A549 (cell line): ENCODE measurements around the gene CXCL1. TPM values are rescaled to one million over a fixed set of nuclear protein-coding genes. Genes with fewer than 3 reads are reported as not detected.

Experiments used
- ATAC-seq, 2 experiments: fragments of 200-7000 bp in 1 of 2; fragments of >200 bp in 1 of 2; cut with Nextera tagmentation in 1 of 2; cut with Tn5 transposase in 1 of 2; 3 replicates each; pipeline versions ENCODE4 v1.8.0 to v1.9.1; 2018 to 2020; ENCODE audit warnings: mild to moderate bottlenecking in 1 of 2, moderate library complexity in 1 of 2
- CTCF ChIA-PET: fragments of 300-600 bp; sonication (Branson Sonifier 250); formaldehyde crosslinking; extraction: SDS; loops from one replicate; lab custom pipeline; 2021; ENCODE audit warnings: antibody characterized with exemption, inconsistent platforms; lab: Yijun Ruan, JAX
- POLR2A ChIA-PET: fragments of 350-600 bp; formaldehyde crosslinking; extraction: SDS; loops from one replicate; lab custom pipeline; 2021; ENCODE audit warnings: antibody characterized with exemption, inconsistent platforms; lab: Yijun Ruan, JAX
- DNase-seq, 2 experiments: peaks; one replicate each; pipeline versions ENCODE4 v3.0.0 to v3.0.0-alpha.2; 2011 to 2016; ENCODE audit warnings: low read depth in 1 of 2, low spot score in 1 of 2
- FAIRE-seq: peaks from 2 replicates; lab custom pipeline; 2011; peaks lifted over from hg19 to GRCh38; lab: Jason Lieb, UNC
- H3K27ac ChIP-seq, 2 experiments: fragments of >200 bp; sonication (Bioruptor Twin); formaldehyde crosslinking; 3 replicates each; pipeline ENCODE4 v1.5.1; 2016 to 2017
- H3K4me1 ChIP-seq: fragments of >200 bp; sonication (Bioruptor Twin); formaldehyde crosslinking; 3 replicates; pipeline ENCODE4 v1.6.1; 2016
- H3K4me2 ChIP-seq: fragments of >200 bp; sonication (Bioruptor Twin); formaldehyde crosslinking; 3 replicates; pipeline ENCODE4 v1.6.1; 2016
- H3K4me3 ChIP-seq: fragments of >200 bp; sonication (Bioruptor Twin); formaldehyde crosslinking; 3 replicates; pipeline ENCODE4 v1.5.1; 2016
- H3K9me3 ChIP-seq: fragments of >200 bp; sonication (Bioruptor Twin); formaldehyde crosslinking; 3 replicates; pipeline ENCODE4 v1.6.1; 2016
- EP300 ChIP-seq, 2 experiments: fragments of >200 bp; sonication (Bioruptor Twin); formaldehyde crosslinking; IDR thresholded peaks; 2 replicates in 1 of 2; 3 replicates in 1 of 2; pipeline ENCODE4 v1.6.1; 2016 to 2017
- FOSB ChIP-seq: fragments of 250-450 bp; sonication (Bioruptor Pico); IDR thresholded peaks from 2 replicates; pipeline ENCODE4 v1.5.0; 2020; ENCODE audit warnings: mild to moderate bottlenecking, moderate library complexity
- GATA3 ChIP-seq: IDR thresholded peaks from 2 replicates; pipeline ENCODE4 v1.6.1; 2012; ENCODE audit warnings: borderline replicate concordance
- HDAC2 ChIP-seq: fragments of 200-600 bp; sonication (generic); IDR thresholded peaks from 2 replicates; pipeline ENCODE4 v1.6.1; 2016
- HMGXB4 ChIP-seq: fragments of 250-450 bp; sonication (Bioruptor Pico); IDR thresholded peaks from 2 replicates; pipeline ENCODE4 v1.5.0; 2021; ENCODE audit warnings: mild to moderate bottlenecking, moderate library complexity, borderline replicate concordance
- HOXA7 ChIP-seq: fragments of 250-450 bp; sonication (Bioruptor Pico); IDR thresholded peaks from 2 replicates; pipeline ENCODE4 v1.5.0; 2020; ENCODE audit warnings: mild to moderate bottlenecking, moderate library complexity
- KDM1A ChIP-seq: fragments of 200-600 bp; sonication (generic); IDR thresholded peaks from 2 replicates; pipeline ENCODE4 v1.6.1; 2016; ENCODE audit warnings: low read depth, mild to moderate bottlenecking
- KDM5A ChIP-seq: fragments of 200-600 bp; sonication (generic); IDR thresholded peaks from 2 replicates; pipeline ENCODE4 v1.6.1; 2016; ENCODE audit warnings: antibody characterized with exemption, mild to moderate bottlenecking
- MAZ ChIP-seq: fragments of 150-350 bp; IDR thresholded peaks from 2 replicates; pipeline ENCODE4 v1.6.1; 2014; ENCODE audit warnings: antibody characterized with exemption, low read depth, low read length, borderline replicate concordance
- MYC ChIP-seq: IDR thresholded peaks from 2 replicates; pipeline ENCODE4 v1.6.1; 2012; ENCODE audit warnings: mild to moderate bottlenecking, inconsistent platforms, low read length, improper control_type of control experiment, borderline replicate concordance
- NR3C1 ChIP-seq: fragments of >200 bp; sonication (Bioruptor Twin); formaldehyde crosslinking; IDR thresholded peaks from 3 replicates; pipeline ENCODE4 v1.6.1; 2017
- RAD21 ChIP-seq, 2 experiments: fragments of >200 bp in 1 of 2; sonication (Bioruptor Twin) in 1 of 2; formaldehyde crosslinking in 1 of 2; IDR thresholded peaks in 1 of 2; conservative IDR thresholded peaks in 1 of 2; 2 replicates in 1 of 2; 3 replicates in 1 of 2; pipeline ENCODE4 v1.6.1; 2012 to 2018; ENCODE audit warnings: inconsistent platforms in 1 of 2
- TFCP2L1 ChIP-seq: fragments of 250-450 bp; sonication (Bioruptor Pico); IDR thresholded peaks from 2 replicates; pipeline ENCODE4 v1.5.0; 2021; ENCODE audit warnings: mild to moderate bottlenecking
- TP53 ChIP-seq: fragments of 250-450 bp; sonication (Bioruptor Pico); IDR thresholded peaks from 2 replicates; pipeline ENCODE4 v1.5.0; 2021; ENCODE audit warnings: mild to moderate bottlenecking, moderate library complexity
- USF2 ChIP-seq: fragments of 450-650 bp; IDR thresholded peaks from 2 replicates; pipeline ENCODE4 v1.6.1; 2014; ENCODE audit warnings: antibody characterized with exemption
- ZC3H11A ChIP-seq: fragments of 450-650 bp; IDR thresholded peaks from 2 replicates; pipeline ENCODE4 v1.6.1; 2014; ENCODE audit warnings: antibody characterized with exemption, mild to moderate bottlenecking
- WGBS: methylation state at CpG from one replicate; pipeline ENCODE4 v1.1.6; 2017; ENCODE audit errors: missing lambda C conversion rate; 5-methylcytosine and 5-hydroxymethylcytosine counted together
- polyA plus RNA-seq, 4 experiments: library from polyadenylated mRNA; depleted of rRNA in 3 of 4; stranded (reverse); fragments of >200 nt; fragmentation: RNase III in 1 of 4; extraction: RNeasy Plus Mini Kit Qiagen cat#74134 plus additional on column Dnase treatment in 1 of 4; gene quantifications; 2 replicates in 3 of 4; 3 replicates in 1 of 4; pipeline ENCODE4 v1.2.3, GENCODE V29; 2011 to 2017
- TF ChIP-seq, protein P1 (sequence below): fragments of 250-450 bp; sonication (Bioruptor Pico); IDR thresholded peaks from 2 replicates; pipeline ENCODE4 v1.5.0; 2020; ENCODE audit warnings: low read depth, mild to moderate bottlenecking, moderate library complexity
- TF ChIP-seq, protein P2 (sequence below): fragments of >200 bp; sonication (Bioruptor Twin); formaldehyde crosslinking; IDR thresholded peaks from 3 replicates; pipeline ENCODE4 v1.5.1; 2016
- TF ChIP-seq, protein P3 (sequence below): fragments of 200-600 bp; sonication (generic); IDR thresholded peaks from 2 replicates; pipeline ENCODE4 v1.6.1; 2016; ENCODE audit warnings: antibody characterized with exemption, mild to moderate bottlenecking, moderate library complexity

Gene CXCL1
- polyA plus RNA-seq, 2 of the 4 experiments (the other 2 are of a cell fraction): 14.9 to 20.0 TPM

DNA sequence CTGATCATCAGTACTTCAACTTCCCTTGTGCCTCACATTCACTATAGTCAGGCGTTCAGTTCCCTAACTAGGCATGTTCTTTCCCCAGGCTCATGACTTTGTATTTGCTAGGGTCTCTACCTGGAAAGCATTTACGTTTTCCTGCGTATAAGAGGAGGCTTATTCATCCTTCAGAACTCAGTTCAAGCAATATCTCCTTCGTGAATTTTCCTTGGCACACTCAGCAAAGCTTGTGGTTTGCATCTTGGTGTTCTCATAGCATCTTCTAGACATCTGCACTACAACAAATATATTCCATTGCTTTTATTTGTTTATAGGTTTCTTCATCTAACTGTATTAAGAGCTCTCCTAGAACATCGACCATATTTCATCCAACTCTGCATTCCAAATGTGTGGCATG, 30.1 kb upstream of the CXCL1 start:
- no peak overlapping the region for H3K4me3 ChIP-seq
- ChIA-PET CTCF (no interaction called here), POLR2A (no interaction called here)
- FAIRE-seq (no peak), DNase-seq (no peak), ATAC-seq (no peak)
- no peak overlapping the region for H3K4me2 ChIP-seq
- WGBS: 74% methylated on average over 5 of the region's 5 CpGs
- TF ChIP-seq RAD21 (conservative IDR thresholded peaks at IDR 0.05 in 1 of 2, IDR thresholded peaks at IDR 0.05 in 1 of 2): no peak
- TF ChIP-seq HOXA7: no peak
- TF ChIP-seq MAZ: no peak
- no peak for TF ChIP-seq HDAC2
- TF ChIP-seq FOSB: no peak
- TF ChIP-seq TFCP2L1: no peak
- TF ChIP-seq, protein P1, sequence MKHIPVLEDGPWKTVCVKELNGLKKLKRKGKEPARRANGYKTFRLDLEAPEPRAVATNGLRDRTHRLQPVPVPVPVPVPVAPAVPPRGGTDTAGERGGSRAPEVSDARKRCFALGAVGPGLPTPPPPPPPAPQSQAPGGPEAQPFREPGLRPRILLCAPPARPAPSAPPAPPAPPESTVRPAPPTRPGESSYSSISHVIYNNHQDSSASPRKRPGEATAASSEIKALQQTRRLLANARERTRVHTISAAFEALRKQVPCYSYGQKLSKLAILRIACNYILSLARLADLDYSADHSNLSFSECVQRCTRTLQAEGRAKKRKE (CRISPR knock-in tag): no peak
- TF ChIP-seq, protein P2, sequence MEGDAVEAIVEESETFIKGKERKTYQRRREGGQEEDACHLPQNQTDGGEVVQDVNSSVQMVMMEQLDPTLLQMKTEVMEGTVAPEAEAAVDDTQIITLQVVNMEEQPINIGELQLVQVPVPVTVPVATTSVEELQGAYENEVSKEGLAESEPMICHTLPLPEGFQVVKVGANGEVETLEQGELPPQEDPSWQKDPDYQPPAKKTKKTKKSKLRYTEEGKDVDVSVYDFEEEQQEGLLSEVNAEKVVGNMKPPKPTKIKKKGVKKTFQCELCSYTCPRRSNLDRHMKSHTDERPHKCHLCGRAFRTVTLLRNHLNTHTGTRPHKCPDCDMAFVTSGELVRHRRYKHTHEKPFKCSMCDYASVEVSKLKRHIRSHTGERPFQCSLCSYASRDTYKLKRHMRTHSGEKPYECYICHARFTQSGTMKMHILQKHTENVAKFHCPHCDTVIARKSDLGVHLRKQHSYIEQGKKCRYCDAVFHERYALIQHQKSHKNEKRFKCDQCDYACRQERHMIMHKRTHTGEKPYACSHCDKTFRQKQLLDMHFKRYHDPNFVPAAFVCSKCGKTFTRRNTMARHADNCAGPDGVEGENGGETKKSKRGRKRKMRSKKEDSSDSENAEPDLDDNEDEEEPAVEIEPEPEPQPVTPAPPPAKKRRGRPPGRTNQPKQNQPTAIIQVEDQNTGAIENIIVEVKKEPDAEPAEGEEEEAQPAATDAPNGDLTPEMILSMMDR: no peak
- no peak for TF ChIP-seq MYC
- TF ChIP-seq ZC3H11A: no peak
- no peak for TF ChIP-seq GATA3
- TF ChIP-seq HMGXB4 (CRISPR knock-in tag): no peak
- TF ChIP-seq NR3C1: no peak
- TF ChIP-seq, protein P3, sequence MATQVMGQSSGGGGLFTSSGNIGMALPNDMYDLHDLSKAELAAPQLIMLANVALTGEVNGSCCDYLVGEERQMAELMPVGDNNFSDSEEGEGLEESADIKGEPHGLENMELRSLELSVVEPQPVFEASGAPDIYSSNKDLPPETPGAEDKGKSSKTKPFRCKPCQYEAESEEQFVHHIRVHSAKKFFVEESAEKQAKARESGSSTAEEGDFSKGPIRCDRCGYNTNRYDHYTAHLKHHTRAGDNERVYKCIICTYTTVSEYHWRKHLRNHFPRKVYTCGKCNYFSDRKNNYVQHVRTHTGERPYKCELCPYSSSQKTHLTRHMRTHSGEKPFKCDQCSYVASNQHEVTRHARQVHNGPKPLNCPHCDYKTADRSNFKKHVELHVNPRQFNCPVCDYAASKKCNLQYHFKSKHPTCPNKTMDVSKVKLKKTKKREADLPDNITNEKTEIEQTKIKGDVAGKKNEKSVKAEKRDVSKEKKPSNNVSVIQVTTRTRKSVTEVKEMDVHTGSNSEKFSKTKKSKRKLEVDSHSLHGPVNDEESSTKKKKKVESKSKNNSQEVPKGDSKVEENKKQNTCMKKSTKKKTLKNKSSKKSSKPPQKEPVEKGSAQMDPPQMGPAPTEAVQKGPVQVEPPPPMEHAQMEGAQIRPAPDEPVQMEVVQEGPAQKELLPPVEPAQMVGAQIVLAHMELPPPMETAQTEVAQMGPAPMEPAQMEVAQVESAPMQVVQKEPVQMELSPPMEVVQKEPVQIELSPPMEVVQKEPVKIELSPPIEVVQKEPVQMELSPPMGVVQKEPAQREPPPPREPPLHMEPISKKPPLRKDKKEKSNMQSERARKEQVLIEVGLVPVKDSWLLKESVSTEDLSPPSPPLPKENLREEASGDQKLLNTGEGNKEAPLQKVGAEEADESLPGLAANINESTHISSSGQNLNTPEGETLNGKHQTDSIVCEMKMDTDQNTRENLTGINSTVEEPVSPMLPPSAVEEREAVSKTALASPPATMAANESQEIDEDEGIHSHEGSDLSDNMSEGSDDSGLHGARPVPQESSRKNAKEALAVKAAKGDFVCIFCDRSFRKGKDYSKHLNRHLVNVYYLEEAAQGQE: no peak
- TF ChIP-seq KDM1A: no peak
- TF ChIP-seq USF2: no peak
- TF ChIP-seq EP300 (IDR thresholded peaks at IDR 0.05): no peak
- no peak for TF ChIP-seq KDM5A
- TF ChIP-seq TP53 (CRISPR knock-in tag): no peak
- H3K27ac ChIP-seq: no peak overlapping the region
- H3K9me3 ChIP-seq: no peaks in the 10 kb centered on the region
- peaks cover 6% of the 10 kb centered on the region; the same call in 2 of the 3 replicates for H3K4me1 ChIP-seq
